Skeletal muscle tissue (tissue), 5 donors: ENCODE results near the gene LILRB2. TPM values are rescaled to one million over a fixed set of nuclear protein-coding genes. Genes with fewer than 3 reads are reported as not detected.
"Not testable (repeated sequence)": the region's sequence is repeated elsewhere in the genome, so short reads cannot be mapped to it uniquely, and the experiment has no call there.

Experiments
- H3K27ac ChIP-seq: one replicate; pipeline ENCODE4 v1.7.0; 2013; ENCODE audit warnings: mild to moderate bottlenecking, low read depth, low read length, inconsistent platforms
- H3K27me3 ChIP-seq, 3 donors: one replicate each; pipeline ENCODE4 v1.7.0; 2013; ENCODE audit warnings: low read length in 3 of 3; ENCODE audit not compliant: control insufficient read depth in 3 of 3, insufficient read depth in 3 of 3
- H3K36me3 ChIP-seq, 3 donors: one replicate each; pipeline ENCODE4 v1.7.0; 2013; ENCODE audit warnings: low read length in 3 of 3; ENCODE audit not compliant: control insufficient read depth in 3 of 3, insufficient read depth in 3 of 3
- H3K4me1 ChIP-seq, 3 donors: one replicate each; pipeline ENCODE4 v1.7.0; 2013; ENCODE audit warnings: low read length in 3 of 3, mild to moderate bottlenecking in 3 of 3; ENCODE audit not compliant: control insufficient read depth in 3 of 3, insufficient read depth in 3 of 3
- H3K4me3 ChIP-seq, 3 donors: one replicate each; pipeline ENCODE4 v1.7.0; 2013; ENCODE audit warnings: low read length in 3 of 3
- H3K9ac ChIP-seq, 3 donors: one replicate each; pipeline ENCODE4 v1.7.0; 2013; ENCODE audit warnings: low read length in 3 of 3, mild to moderate bottlenecking in 3 of 3, moderate library complexity in 2 of 3, low read depth in 1 of 3
- H3K9me3 ChIP-seq, 3 donors: one replicate each; pipeline ENCODE4 v1.7.0; 2013; ENCODE audit warnings: low read length in 3 of 3; ENCODE audit not compliant: control insufficient read depth in 3 of 3
- small RNA-seq: library from RNA; depleted of rRNA; stranded (forward); fragments of <200 nt; gene quantifications from one replicate; pipeline ENCODE3, GENCODE V24; 2014
- total RNA-seq: library from RNA; depleted of rRNA; stranded (reverse); fragments of >200 nt; gene quantifications from one replicate; pipeline ENCODE4 v1.2.3, GENCODE V29; 2014
- donor health status: Osteomylitis.

The LILRB2 gene
- total RNA-seq, 1 donor from 2014 or later = 0.52 TPM

- Histone ChIP-seq H3K36me3 (no peaks in the 10 kb centered on the region), H3K27me3 (peaks cover 3 to 32% (median 15%) of the 10 kb centered on the region in 3 donors), H3K4me3 (no peak overlapping the region), H3K27ac (no peak overlapping the region), H3K4me1 (no peaks in the 10 kb centered on the region), H3K9ac (no peak overlapping the region), H3K9me3 (no peaks in the 10 kb centered on the region)
Measured at GRCh38 chr19:54229146-54229545, 51.8 kb downstream of the LILRB2 start.

- not testable (repeated sequence) for H3K4me1 ChIP-seq, H3K36me3 ChIP-seq, H3K4me3 ChIP-seq, H3K27ac ChIP-seq, H3K9ac ChIP-seq, H3K9me3 ChIP-seq
- peaks cover 4 to 13% (median 6%) of the 10 kb centered on the region in 3 donors for H3K27me3 ChIP-seq
Measured at GRCh38 chr19:54224619-54225018, 56.3 kb downstream of the LILRB2 start.

- not testable (repeated sequence) for H3K4me3 ChIP-seq, H3K27ac ChIP-seq, H3K27me3 ChIP-seq, H3K9me3 ChIP-seq, H3K9ac ChIP-seq, H3K36me3 ChIP-seq, H3K4me1 ChIP-seq
Measured at GRCh38 chr19:54223937-54224281, 57.0 kb downstream of the LILRB2 start.

Small RNA genes lying within 50 kb of the gene (small RNA-seq; reads per million reads assigned to genes)
- gene AC245884.12 = not detected
- not detected for gene MIR4752
- not detected for gene RNU6-1307P

Other genes with a start within 250 kb of the LILRB2 start
- not detected for gene VSTM1, start 217.2 kb downstream of the LILRB2 start, total RNA-seq
- gene TARM1, start 199.7 kb downstream of the LILRB2 start, total RNA-seq = not detected
- gene OSCAR, start 180.3 kb downstream of the LILRB2 start, total RNA-seq = 0.52 TPM
- 7.8 TPM for gene NDUFA3, start 178.3 kb downstream of the LILRB2 start, total RNA-seq
- gene TFPT, start 165.5 kb downstream of the LILRB2 start, total RNA-seq = 12.0 TPM
- 34.4 TPM for gene PRPF31, start 165.4 kb downstream of the LILRB2 start, total RNA-seq
- 6.3 TPM for gene CNOT3, start 143.3 kb downstream of the LILRB2 start, total RNA-seq
- 7.8 TPM for gene LENG1, start 121.4 kb downstream of the LILRB2 start, total RNA-seq
- gene TMC4, start 108.0 kb downstream of the LILRB2 start, total RNA-seq = 1.0 TPM
- 8.9 TPM for gene MBOAT7, start 91.5 kb downstream of the LILRB2 start, total RNA-seq
- gene TSEN34, start 89.8 kb downstream of the LILRB2 start, total RNA-seq = 29.7 TPM
- gene RPS9, start 80.3 kb downstream of the LILRB2 start, total RNA-seq = 4,630 TPM
- gene LILRB3, start 58.1 kb downstream of the LILRB2 start, total RNA-seq = 4.2 TPM
- gene LILRA6, start 38.3 kb downstream of the LILRB2 start, total RNA-seq = under 0.01 TPM
- 2.6 TPM for gene LILRB5, start 23.8 kb downstream of the LILRB2 start, total RNA-seq
- 2.6 TPM for gene LILRA5, start 32.1 kb upstream of the LILRB2 start, total RNA-seq
- gene LILRA4, start 58.1 kb upstream of the LILRB2 start, total RNA-seq = under 0.01 TPM
- 8.4 TPM for gene LAIR1, start 83.8 kb upstream of the LILRB2 start, total RNA-seq
- gene TTYH1, start 134.4 kb upstream of the LILRB2 start, total RNA-seq = 1.0 TPM
- gene LENG8, start 168.1 kb upstream of the LILRB2 start, total RNA-seq = 15.1 TPM
- gene LENG9, start 182.7 kb upstream of the LILRB2 start, total RNA-seq = 4.2 TPM
- gene CDC42EP5, start 192.2 kb upstream of the LILRB2 start, total RNA-seq = 31.8 TPM
- gene LAIR2, start 221.7 kb upstream of the LILRB2 start, total RNA-seq = not detected